GM18868 (cell line): ENCODE results near the gene BAZ2A.
"Not testable (repeated sequence)": the region's sequence is repeated elsewhere in the genome, so short reads cannot be mapped to it uniquely, and the experiment has no call there.

Source experiments
- ATAC-seq: cut with Tn5 transposase; IDR thresholded peaks from one replicate; pipeline ENCODE4 v1.9.1; 2021; ENCODE audit warnings: mild to moderate bottlenecking, moderate library complexity; ENCODE audit not compliant: unreplicated experiment

The BAZ2A gene

GRCh38 chr12:56599797-56600196, 30.3 kb downstream of the BAZ2A start:
- ATAC-seq = no peak

- no peak for ATAC-seq
Observed at GRCh38 chr12:56599041-56599440, 31.1 kb downstream of the BAZ2A start.

GRCh38 chr12:56596815-56597214, 33.3 kb downstream of the BAZ2A start:
- ATAC-seq = no peak

GRCh38 chr12:56593909-56594621, 36.1 kb downstream of the BAZ2A start:
- ATAC-seq = peak; percentile 62

GRCh38 chr12:56591961-56592360, 38.2 kb downstream of the BAZ2A start:
- no peak for ATAC-seq

- no peak for ATAC-seq
Observed at GRCh38 chr12:56591126-56591525, 39.0 kb downstream of the BAZ2A start.

- ATAC-seq = no peak
Observed at GRCh38 chr12:56590237-56590830, 39.8 kb downstream of the BAZ2A start.

- no peak for ATAC-seq
Observed at GRCh38 chr12:56589783-56590182, 40.3 kb downstream of the BAZ2A start.

GRCh38 chr12:56585098-56585497, 45.0 kb downstream of the BAZ2A start:
- no peak for ATAC-seq

- ATAC-seq = no peak
Observed at GRCh38 chr12:56581418-56582145, 48.5 kb downstream of the BAZ2A start.

- ATAC-seq = no peak
Observed at GRCh38 chr12:56578983-56579546, 51.1 kb downstream of the BAZ2A start.

GRCh38 chr12:56577248-56577647, 52.9 kb downstream of the BAZ2A start:
- ATAC-seq = not testable (repeated sequence)

- no peak for ATAC-seq
Observed at GRCh38 chr12:56574210-56574609, 55.9 kb downstream of the BAZ2A start.

- ATAC-seq = no peak
Observed at GRCh38 chr12:56572288-56572687, 57.8 kb downstream of the BAZ2A start.

- ATAC-seq = no peak
Observed at GRCh38 chr12:56571121-56571520, 59.0 kb downstream of the BAZ2A start.

GRCh38 chr12:56568146-56568545, 62.0 kb downstream of the BAZ2A start:
- ATAC-seq = no peak

- ATAC-seq = peak; percentile 52
Observed at GRCh38 chr12:56565510-56566101, 64.5 kb downstream of the BAZ2A start.

GRCh38 chr12:56551070-56551469, 79.1 kb downstream of the BAZ2A start:
- no peak for ATAC-seq

- no peak for ATAC-seq
Observed at GRCh38 chr12:56546680-56547079, 83.4 kb downstream of the BAZ2A start.
